Measurements from ENCODE around the gene CLIP4. TPM values are rescaled to one million over a fixed set of nuclear protein-coding genes. Genes with fewer than 3 reads are reported as not detected.

Gene CLIP4
- 20.0 to 27.2 TPM (median 24.1 TPM) in 5 replicates for total RNA-seq (2022; extraction: Qiagen RNA extraction)

GRCh38 chr2:29114946-29115609 lies at the start of gene CLIP4:
Gene CLIP4, plus strand, starts transcription at chr2:29115415. Its CDS starts 5,974 bp downstream, at chr2:29121389.

GRCh38 chr2:29074411-29074810 lies 40.8 kb upstream of the CLIP4 start, which contains the start of gene PCARE:
Gene PCARE, minus strand, starts transcription at chr2:29074523. Its CDS starts 262 bp downstream, at chr2:29074261.

Other genes with a start within 250 kb of the CLIP4 start
- 12.7 to 16.8 TPM (median 13.8 TPM) in 5 replicates for gene TRMT61B, start 245.1 kb upstream of the CLIP4 start, total RNA-seq (2022; extraction: Qiagen RNA extraction)
- gene WDR43, start 220.7 kb upstream of the CLIP4 start, total RNA-seq (2022; extraction: Qiagen RNA extraction) = 82.7 to 94.4 TPM (median 85.3 TPM) in 5 replicates
- gene TOGARAM2, start 134.1 kb upstream of the CLIP4 start, total RNA-seq (2022; extraction: Qiagen RNA extraction) = 0.06 to 0.52 TPM (median 0.24 TPM) in 5 replicates
- not detected in 5 replicates for gene PCARE, start 40.9 kb upstream of the CLIP4 start, total RNA-seq (2022; extraction: Qiagen RNA extraction)

Measured in A549 treated with Mapracorat at 1 μM for 4 hours (cell line).